Effector memory CD8-positive, alpha-beta T cell (primary cell): Measurements from ENCODE around the gene ATG12.

Experiments
- ATAC-seq: fragments of 150-1000 bp; cut with Tn5 transposase; replicated peaks from 2 replicates; pipeline ENCODE4 v1.10.0; 2021; ENCODE audit warnings: mild to moderate bottlenecking, moderate library complexity
- DNase-seq, 3 experiments: peaks; one replicate each; pipeline ENCODE4 v3.0.0; 2021
- H3K27ac Mint-ChIP-seq, 2 donors: one replicate each; pipeline ENCODE4 v1.8.0; 2022; ENCODE audit warnings: mild to moderate bottlenecking in 2 of 2, mixed read lengths in 2 of 2, moderate library complexity in 2 of 2
- H3K27me3 Mint-ChIP-seq, 2 donors: one replicate each; pipeline ENCODE4 v1.8.0; 2022; ENCODE audit warnings: mixed read lengths in 2 of 2
- H3K36me3 Mint-ChIP-seq: one replicate; pipeline ENCODE4 v1.8.0; 2022; ENCODE audit warnings: mild to moderate bottlenecking, moderate library complexity, mixed read lengths; ENCODE audit not compliant: insufficient read depth
- H3K4me1 Mint-ChIP-seq, 2 donors: one replicate each; pipeline ENCODE4 v1.8.0; 2022; ENCODE audit warnings: low read depth in 2 of 2, mixed read lengths in 2 of 2
- H3K4me3 Mint-ChIP-seq, 2 donors: one replicate each; pipeline ENCODE4 v1.8.0; 2022; ENCODE audit warnings: mild to moderate bottlenecking in 2 of 2, mixed read lengths in 2 of 2, moderate library complexity in 2 of 2
- H3K9me3 Mint-ChIP-seq, 2 donors: one replicate each; pipeline ENCODE4 v1.8.0; 2022; ENCODE audit warnings: mixed read lengths in 2 of 2

The ATG12 gene

DNA sequence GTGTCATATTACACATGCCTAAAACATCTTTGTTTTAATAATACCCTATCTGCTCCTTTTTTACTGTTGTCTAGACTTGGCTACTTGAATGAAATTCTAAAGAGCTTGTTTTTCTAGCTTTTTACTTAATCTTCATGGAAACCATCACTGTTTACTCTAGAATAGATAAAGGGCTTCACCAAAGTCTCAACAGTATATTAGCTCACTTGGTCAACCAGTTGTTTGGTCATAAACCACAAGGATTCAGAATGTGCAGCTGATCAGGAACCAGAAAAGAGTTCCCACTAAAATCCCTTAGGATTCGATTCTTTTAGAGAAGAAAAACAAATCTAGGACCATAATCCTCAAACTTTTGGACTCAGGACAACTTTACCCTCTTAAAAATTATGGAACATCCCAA, 62.9 kb downstream of the ATG12 start:
- H3K27me3 Mint-ChIP-seq: peaks cover 16 to 20% of the 10 kb centered on the region in 2 donors
- no peak overlapping the region for H3K27ac Mint-ChIP-seq
- H3K4me3 Mint-ChIP-seq: no peak overlapping the region
- no peak for DNase-seq
- H3K9me3 Mint-ChIP-seq: no peaks in the 10 kb centered on the region
- ATAC-seq: no peak
- no peaks in the 10 kb centered on the region for H3K36me3 Mint-ChIP-seq
- H3K4me1 Mint-ChIP-seq: no peaks in the 10 kb centered on the region
